MM.1S (cell line): Measurements from ENCODE around the gene CFAP65.

Experiments used
- CTCF ChIP-seq: fragments of 300-600 bp; sonication (generic); IDR thresholded peaks from 2 replicates; pipeline ENCODE4 v1.5.1; 2016; ENCODE audit warnings: antibody characterized with exemption, low read length, mixed read lengths
- EZH2 ChIP-seq: fragments of 300-600 bp; sonication (generic); optimal IDR thresholded peaks from 2 replicates; pipeline ENCODE3; 2017; ENCODE audit warnings: low read depth, mild to moderate bottlenecking, antibody characterized with exemption, low read length, mixed read lengths

GRCh38 chr2:218998414-218999002 lies 42.8 kb downstream of the CFAP65 start:
- TF ChIP-seq CTCF (no peak), EZH2 (no peak)
